NCI-H2196 (cell line): Measurements from ENCODE around the gene HOXB5.

ENCODE experiments used
- DNase-seq: peaks from one replicate; lab custom pipeline; 2025; ENCODE audit not compliant: unreplicated experiment; lab: John Stamatoyannopoulos, UW

Gene HOXB5

GRCh38 chr17:48617471-48618255 is 24.1 kb upstream of the HOXB5 start:
- no peak for DNase-seq

- DNase-seq = no peak
Measured at GRCh38 chr17:48616717-48617470, 23.3 kb upstream of the HOXB5 start.

- no peak for DNase-seq
Measured at GRCh38 chr17:48615963-48616716, 22.6 kb upstream of the HOXB5 start.

DNA sequence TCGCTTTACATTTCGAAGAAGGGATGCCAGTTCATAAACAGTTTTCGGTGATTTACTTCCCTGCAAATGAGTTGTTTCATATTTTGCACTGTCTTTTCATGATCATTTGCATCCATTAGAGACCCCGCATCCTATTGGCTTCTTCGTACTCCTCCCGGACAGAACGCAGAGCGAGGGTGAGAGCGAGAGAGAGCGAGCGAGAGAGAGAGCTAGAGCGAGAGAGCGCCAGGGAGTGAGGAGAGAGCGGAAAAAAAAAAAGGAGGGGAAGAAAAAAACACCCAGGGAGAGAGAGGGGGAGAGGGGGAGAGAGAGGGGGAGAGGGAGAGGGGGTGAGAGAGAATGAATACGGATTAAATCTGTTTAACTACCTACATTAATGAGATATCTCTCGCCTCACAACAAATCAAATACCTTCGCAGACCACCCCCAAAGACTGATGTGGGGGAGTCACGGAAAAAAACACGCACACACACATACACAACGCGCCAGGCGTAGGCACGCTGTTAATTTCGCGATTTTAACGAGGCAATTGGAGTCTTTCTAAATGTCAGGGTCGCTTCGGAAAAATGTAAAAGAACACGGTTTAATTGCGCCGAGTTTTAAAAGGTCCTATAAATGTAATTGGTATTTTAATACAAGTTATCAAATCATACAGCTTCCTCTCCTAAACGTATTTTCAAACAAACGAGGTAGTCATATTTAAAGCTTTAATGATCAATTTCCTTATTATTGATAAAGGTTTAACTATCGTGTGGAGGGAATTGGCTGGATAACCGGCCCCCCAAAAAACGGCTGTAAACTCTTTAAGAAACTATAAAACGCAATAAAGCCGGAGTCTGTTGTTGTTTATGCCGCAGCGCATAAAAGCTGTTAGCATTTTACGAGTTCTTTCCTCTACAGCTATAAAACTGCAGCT is 21.7 kb upstream of the HOXB5 start, which contains the start of gene HOXB8:
HOXB8 (minus strand) TSS at position 246 of the 916 bp plus-strand sequence. CDS start 588 bp downstream, outside the sequence.
- DNase-seq = no peak

- DNase-seq = no peak
Measured at GRCh38 chr17:48613862-48614694, 20.5 kb upstream of the HOXB5 start.

DNA sequence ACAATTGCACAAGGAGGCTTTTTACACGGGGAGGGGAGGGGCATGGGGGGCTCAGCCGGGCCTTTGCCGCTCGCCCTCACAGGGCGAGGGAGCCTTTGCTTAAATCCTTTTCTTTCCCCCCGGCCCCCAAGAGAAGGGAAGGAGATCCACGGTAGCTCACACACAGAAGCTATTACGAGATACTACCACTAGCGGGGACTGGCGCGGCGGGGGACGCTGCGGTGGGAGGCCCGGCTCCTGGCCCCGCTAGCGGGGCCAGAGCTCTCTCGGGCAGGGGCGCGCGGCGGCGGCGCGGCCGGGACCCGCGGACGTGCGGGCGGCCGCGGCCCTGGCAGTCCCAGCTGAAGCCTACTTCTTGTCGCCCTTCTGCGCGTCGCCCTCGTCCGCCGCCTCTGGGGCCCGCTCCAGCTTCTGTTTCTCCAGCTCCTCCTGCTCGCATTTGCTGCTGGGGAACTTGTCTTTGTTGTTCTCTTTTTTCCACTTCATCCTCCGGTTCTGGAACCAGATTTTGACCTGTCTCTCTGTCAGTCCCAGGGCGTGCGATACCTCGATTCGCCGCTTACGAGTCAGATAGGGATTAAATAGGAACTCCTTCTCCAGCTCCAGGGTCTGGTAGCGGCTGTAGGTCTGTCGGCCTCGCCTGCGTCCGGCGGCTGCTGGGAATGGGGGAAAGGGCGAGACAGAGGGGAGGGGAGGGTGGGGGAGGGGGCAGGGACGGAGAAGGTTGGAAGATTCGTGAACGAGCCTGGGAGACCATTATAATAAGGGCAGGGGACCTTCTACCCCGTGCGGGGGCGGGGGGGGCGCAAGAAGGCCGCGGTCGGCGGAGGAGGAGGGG is 19.5 kb upstream of the HOXB5 start:
- DNase-seq = no peak

DNA sequence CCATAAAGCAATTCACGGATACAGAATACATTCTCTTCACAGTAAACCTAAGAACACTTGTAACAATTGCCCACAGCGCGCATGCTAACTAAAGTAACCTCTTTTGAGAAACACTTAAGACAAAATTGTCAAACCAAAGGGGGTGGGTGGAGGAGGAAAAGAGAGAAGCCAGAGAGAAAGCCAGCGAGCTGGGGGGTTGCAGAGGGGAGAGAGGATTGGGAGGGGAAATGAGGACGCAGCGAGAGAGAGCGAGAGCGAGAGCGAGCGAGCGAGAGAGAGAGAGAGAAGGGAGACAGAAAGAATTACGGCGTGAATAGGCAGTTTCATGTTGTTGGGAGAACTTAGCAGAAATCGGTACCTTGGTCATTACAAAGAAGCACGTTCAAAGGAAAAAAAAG is 18.9 kb upstream of the HOXB5 start:
- DNase-seq = no peak

- peak; percentile 47 for DNase-seq
Measured at GRCh38 chr17:48611681-48612455, 18.3 kb upstream of the HOXB5 start.

GRCh38 chr17:48611213-48611612 is 17.6 kb upstream of the HOXB5 start:
- DNase-seq = peak; percentile 26

- peak; percentile 81 for DNase-seq
Measured at GRCh38 chr17:48610282-48611211, 17.0 kb upstream of the HOXB5 start, which contains the start of gene HOXB7. Gene HOXB7 (minus strand): TSS chr17:48611017. CDS start chr17:48610918, 99 bp downstream.

DNA sequence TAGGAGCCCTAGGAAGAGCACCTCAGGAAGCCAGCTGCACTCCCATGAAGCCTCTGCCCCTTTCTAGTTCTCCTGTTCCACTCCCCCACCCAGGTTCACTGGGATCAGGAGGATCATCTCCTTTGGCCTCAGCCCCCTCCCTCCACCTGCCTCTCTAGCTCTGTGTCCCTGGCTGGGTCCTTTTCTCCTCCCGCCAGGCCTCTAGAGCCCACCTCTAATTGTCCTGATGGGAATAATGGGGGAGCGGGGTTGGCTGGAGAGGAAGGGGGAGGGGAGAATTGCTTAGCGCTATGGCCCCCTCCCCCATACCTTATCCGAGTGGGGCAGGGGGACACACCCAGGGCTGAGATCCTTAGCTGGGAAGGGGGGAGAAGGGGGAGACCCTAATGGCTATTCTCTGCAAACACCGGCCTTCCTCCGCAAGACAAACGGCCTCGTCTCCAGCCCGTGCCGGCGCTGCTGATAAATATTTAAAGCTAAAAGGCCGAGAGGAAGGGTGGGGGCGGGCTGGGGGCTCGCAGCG is 16.2 kb upstream of the HOXB5 start:
- no peak for DNase-seq

GRCh38 chr17:48609033-48609432 is 15.5 kb upstream of the HOXB5 start:
- no peak for DNase-seq

- DNase-seq = no peak
Measured at GRCh38 chr17:48608494-48608834, 14.9 kb upstream of the HOXB5 start.

GRCh38 chr17:48606892-48607614 is 13.5 kb upstream of the HOXB5 start:
- no peak for DNase-seq

- no peak for DNase-seq
Measured at GRCh38 chr17:48605991-48606891, 12.7 kb upstream of the HOXB5 start.
